SW 1271 (cell line): ENCODE data around the gene F12.

Source experiments
- DNase-seq, 2 experiments: peaks; one replicate each; lab custom pipeline; 2025; lab: John Stamatoyannopoulos, UW

F12 gene

DNA sequence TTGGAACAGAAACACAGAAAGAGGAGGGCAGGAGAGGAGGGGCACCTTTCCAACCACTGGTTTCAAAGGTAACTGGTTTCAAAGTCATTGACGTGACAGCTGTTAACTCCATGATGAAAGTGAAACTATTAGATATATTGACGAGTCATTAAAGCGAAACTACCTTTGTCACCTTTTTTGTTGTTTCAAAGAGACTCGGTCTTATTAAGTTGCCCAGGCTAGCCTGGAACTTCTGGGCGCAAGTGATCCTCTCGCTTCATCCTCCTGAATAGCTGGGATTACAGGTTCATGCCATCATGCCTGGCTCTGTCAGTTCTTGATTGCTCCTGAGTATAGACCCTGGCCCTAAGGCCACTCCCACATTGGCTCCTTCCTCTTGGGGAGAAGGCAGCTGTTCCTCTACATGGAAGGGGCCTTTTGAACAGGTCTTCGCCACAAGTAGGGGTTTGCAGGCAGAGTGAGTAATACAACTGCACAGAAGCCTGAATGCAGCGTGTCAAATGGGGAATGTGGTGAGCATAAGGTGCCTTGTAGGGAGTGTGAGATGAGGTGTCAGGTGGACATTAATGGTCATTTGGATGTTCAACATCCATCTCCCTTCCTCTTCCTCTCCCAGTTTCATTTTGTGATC is 3.4 kb upstream of the F12 start:
- no peak for DNase-seq

- no peak for DNase-seq
Observed at GRCh38 chr5:177410575-177410974, 1.2 kb upstream of the F12 start.

DNA sequence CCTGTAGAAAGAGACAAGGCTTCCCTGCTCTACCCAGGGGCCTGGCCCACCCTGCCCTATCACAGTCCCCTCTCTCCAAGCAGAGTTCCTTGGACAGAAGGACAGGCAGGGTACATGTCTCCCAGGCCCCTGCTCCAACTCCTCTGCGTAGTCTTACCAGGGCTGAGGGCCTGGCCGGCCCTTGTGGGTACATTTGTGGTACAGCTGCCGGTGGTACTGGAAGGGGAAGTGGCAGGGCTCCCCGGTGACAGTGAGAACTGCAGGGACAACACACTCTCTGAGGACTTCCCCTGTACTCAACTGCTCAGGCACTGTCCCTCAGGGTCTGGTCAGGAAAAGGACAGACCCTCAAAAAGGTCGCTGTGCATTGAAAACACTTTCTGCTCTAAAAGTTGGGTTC is 3.6 kb downstream of the F12 start:
- DNase-seq, result no peak

GRCh38 chr5:177405312-177405711 is 4.1 kb downstream of the F12 start:
- no peak for DNase-seq

- DNase-seq, result no peak
Observed at GRCh38 chr5:177404641-177405179, 4.7 kb downstream of the F12 start.

DNA sequence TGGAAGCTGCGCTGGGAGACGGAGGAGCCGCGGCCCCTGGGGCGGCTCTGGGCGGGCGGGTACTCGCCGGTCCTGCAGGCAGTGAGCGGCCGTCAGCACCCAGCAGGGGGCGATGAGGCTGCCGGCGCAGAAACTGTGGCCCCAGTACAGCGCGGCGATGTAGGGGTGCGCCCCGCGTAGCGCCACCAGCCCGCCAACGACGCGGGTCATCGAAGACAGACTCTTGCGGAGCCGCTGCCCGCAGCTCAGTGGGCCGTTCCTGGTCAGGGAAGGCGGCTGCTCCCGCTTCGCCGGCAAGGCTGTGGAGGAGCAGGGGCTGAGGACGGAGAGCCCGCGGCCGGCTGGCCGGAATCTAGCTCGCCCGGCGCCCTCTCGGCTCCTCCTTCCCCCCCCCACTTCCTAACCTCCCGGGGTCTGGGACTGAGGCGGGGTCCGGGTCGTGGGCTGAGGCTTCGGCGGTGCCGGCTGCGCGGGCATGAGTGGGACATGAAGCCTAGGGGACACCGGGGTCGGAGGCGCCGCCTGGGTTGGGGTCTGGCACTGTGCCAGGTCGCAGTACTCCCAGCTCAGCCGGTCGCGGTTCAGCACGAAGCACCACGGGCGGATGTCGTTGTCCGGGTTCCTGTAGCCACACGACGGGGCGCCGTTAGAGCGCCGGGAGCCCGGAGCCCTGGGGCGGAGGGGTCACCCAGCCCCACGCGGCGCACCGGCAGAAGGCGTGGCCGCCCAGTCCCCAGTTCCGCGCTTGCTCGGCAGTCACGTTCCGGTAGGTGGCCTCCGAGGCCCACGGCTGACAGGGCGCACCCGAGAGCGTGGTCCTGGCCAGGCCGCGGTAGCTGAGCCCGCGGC is 5.3 kb downstream of the F12 start:
- DNase-seq, result peak; percentile 62 to 87

- no peak for DNase-seq
Observed at GRCh38 chr5:177403102-177403791, 6.1 kb downstream of the F12 start.

- DNase-seq, result peak; percentile 63 to 79
Observed at GRCh38 chr5:177402271-177403043, 6.9 kb downstream of the F12 start.

DNA sequence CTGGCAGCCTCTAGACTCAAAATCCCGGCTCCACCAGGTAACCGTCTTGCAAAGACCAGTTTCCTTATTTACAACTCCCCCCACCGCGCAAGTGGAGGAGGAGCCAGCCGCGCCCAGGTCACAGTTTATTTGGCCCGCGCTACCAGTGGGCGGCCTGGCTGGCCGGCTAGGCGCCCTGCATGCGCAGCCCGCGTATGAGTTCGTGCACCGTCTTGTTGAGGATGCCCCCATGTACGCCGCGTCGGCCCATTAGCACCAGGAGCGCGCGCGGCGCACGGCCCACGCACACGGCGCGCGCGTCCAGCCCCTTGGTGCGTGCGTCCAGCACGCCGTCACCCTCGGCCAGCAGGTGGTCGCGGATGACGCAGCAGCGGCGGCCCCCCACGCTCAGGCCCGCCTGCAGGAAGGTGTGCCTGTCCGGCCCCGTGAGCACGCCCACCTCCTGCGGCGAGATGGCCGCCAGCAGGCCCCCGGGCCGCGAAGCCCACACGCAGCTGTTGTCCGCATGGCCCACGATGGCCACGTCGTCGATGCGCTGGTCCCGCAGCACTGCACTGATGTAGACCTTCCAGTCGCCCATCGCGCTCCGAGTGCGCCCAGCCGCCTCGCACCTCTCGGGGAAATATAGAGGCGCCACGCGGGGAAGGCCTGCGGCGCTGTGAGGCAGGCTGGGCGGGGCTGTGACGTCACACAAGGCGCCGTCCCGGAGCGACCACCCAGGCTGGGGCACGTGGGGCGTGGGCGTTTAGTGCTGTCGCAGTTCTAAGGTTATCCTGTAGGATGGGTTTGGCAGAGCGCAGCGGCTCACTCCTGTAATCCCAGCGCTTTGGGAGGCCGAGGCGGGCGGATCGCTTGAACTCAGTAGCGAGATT is 9.1 kb downstream of the F12 start, which contains the start of gene PFN3:
TSS of gene PFN3 (minus strand) at position 665 of the 872 bp plus-strand sequence. CDS start at position 580, 85 bp downstream.
- no peak for DNase-seq

DNA sequence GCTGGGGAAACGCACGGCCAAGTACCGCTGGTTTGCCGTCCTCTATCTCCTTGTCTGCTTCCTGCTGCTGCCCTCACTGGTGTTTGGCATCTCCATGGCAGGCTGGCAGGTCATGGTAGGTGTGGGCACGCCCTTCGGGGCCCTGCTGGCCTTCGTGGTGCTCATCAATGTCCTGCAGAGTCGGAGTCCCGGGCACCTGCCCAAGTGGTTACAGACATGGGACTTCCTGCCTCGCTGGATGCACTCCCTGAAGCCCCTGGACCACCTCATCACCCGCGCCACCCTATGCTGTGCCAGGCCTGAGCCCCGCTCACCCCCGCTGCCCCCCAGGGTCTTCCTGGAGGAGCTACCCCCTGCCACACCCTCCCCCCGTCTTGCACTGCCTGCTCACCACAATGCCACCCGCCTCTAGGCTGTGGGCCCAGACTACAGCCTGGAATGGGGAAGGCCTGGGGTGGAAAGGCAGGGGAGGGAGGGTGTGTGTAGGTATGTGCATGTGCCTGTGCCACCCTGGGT is 11.4 kb downstream of the F12 start:
- no peak for DNase-seq

DNA sequence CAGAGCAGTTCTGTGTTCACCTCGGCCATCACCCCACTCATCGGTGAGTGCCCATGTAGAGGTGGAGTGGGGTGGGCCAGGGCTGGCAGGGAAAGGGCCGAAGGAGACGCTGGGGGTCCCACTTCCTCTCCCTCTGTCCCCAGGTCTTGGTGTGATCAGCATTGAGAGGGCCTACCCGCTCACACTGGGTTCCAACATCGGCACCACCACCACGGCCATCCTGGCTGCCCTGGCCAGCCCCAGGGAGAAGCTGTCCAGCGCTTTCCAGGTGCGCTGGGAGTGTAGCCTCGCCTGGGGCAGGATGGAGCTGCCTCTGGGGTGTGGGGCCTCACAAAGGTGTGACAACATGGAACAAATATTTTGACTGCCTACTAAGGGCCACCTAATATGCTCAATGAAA is 12.6 kb downstream of the F12 start:
- no peak for DNase-seq

DNA sequence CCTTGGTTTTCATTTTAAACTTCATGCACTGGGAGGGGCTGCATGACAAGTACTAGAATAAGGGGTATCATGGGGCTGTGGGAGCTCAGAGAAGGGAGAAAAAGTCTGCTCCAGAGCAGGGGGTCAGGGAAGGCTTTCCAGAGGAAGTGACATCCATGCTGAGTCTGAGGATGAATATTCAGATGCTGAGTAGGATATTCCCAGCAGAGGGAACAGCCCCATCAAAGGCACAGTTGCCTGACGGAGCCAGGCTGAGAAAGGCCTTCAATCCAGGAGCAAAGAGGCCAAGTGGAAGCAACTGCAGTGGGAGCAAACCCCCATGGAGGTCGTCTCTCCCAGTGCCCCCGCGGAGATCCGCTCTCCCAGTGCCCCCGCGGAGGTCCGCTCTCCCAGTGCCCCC is 13.3 kb downstream of the F12 start:
- DNase-seq, result no peak

DNA sequence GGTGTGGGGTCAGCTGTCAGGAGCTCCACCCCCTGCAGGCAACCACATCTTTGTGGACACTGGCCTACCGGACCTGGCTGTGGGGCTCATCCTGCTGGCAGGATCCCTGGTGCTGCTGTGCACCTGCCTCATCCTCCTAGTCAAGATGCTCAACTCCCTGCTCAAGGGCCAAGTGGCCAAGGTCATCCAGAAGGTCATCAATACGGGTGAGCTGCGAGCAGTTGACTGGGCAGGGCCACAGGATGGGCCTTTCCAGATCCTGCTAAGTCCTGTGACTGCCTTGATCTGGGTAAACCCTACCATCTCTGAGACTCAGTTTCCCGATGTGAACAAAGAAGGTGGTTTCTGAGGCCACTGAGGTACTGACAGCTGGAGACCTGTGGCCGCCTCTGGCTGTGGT is 15.4 kb downstream of the F12 start:
- DNase-seq, result no peak

DNA sequence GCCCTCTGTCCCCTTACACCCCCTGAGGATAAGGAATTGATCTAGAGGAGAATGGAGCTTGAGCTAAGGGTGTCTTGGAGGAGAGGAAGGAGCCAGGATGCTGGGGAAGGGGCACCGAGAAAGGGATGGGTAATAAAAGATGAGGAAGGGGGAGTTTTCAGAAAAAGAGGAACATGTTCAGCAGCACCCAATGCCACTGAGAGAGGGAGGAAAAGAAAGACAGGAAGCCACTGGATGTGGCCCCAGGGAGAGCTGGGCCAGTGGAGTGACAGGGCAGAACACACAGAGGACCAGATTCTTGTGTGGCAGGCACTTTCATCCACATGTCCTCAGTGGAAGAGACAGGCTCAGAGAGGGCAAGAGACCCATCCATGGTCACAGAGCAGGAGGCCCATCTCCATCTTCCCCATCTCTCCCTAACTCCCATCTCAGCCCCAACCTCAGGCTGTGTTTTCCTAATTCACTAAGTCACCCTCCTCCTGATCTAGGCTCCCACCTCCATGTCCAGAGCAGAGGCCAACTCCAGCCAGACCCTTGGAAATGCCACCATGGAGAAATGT is 16.1 kb downstream of the F12 start:
- no peak for DNase-seq

DNA sequence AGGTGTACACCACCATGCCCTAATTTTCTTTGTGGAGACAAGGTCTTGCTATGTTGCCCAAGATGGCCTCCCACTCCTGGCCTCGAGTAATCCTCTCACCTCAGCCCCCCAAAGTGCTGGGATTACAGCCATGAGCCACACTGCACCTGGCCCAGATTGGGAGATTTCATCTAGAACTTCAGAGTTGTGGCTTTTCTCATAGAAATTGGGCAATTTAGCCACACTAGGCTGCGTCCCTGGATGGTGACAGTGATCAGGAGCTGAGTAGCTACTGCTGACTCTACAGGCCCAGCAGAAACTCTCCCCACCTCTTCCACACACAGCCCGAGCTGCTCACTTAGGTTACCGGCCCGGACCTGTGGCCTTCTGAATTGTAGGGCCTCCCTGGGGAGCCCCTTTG is 16.6 kb downstream of the F12 start:
- DNase-seq, result no peak

GRCh38 chr5:177390363-177391300 is 18.7 kb downstream of the F12 start:
- DNase-seq, result peak; percentile 64 to 84

GRCh38 chr5:177389241-177390169 is 19.9 kb downstream of the F12 start:
- no peak for DNase-seq

- DNase-seq, result no peak
Observed at GRCh38 chr5:177388521-177389052, 20.8 kb downstream of the F12 start.
